Kidney tubule cell (primary cell): ENCODE data around the gene FICD.

Experiments
- DNase-seq: peaks from one replicate; pipeline ENCODE4 v3.0.0-alpha.2; 2018; ENCODE audit warnings: low spot score

Gene FICD

DNA sequence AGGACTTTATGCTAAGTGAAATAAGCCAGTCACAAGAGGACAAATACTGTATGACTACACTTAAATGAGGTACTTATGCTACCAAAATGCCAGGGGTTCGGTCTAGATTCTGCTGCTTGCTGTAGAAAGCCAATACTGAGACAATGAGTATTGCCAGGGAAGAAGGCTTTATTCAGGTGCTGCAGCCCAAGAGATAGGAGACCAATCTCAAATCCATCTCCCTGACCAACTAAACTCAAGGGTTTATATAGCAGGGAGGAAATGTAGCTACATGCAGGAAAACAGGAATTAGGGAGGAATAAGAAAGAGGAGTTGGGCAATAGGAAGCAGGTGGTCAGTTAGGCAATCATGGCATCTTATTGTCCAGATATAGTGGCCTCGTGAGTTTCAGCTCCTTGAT lies 12.2 kb upstream of the FICD start:
- no peak for DNase-seq

DNA sequence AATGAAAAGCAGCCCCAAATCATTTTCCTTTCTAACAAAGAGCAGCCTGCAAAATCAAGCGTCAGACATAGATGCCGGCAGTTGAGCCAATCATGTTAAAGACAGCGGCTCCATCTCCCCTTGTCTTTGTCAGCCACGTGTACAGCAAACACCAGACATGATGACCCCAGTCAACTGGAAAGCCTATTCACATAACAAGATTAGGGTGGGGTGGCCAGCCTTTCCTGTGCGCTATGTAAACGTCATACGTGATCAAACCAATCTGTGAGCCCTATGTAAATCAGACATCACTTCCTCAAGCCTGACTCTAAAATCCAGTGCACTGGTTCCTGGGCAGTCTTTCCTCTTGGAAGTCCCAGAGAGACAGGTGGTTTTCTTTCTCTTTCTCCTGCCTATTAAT lies 9.9 kb upstream of the FICD start:
- DNase-seq, result no peak

DNA sequence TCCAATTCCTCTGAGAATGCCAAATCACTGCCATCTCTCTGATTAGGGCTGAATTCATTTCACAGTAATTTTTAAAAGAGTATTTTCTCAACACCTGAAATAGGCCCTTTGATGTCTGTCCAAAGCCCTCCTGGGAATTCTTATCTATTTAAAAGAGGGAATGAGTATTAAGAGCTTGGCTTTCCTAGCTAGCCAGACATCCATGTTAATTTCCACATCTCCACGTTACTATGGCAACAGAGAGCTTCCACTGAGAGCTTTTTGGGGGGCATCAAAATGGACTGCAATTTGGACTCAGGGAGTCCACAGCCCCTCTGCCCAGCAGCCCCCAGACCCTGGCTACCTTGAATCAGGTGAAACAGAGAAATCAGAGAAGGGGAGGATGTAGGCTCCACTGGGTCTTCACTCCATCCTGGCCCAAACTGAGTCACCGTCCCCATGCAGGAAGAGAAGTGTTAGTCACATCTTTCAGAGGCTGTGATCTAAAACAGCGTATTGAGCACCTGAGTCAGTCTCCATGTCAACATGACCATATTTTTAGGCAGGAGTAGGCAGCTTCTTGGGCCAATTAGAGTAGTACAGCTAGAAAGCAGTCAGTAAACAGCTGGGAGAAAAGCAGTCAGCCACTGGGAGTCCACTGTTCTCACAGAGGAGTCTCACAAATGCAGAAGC lies 7.0 kb upstream of the FICD start:
- DNase-seq, result peak; percentile 91

DNA sequence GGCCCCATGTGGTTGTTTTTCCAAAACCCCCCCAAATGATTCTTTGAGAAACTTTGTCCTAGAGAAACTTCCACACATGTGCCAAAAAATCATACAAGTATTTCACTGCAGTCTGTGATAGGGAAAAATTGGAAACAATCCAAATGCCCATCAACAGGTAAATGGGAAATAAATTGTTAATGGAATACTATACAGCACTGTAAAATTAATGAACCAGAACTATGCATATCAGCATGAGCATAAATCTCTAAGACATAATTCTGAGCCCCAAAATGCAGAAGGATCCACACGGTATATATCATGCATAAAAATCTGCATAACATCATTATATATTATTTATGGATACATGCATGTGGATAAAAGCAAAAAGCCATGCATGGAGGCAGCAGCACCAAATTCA lies 5.3 kb upstream of the FICD start:
- DNase-seq, result no peak

DNA sequence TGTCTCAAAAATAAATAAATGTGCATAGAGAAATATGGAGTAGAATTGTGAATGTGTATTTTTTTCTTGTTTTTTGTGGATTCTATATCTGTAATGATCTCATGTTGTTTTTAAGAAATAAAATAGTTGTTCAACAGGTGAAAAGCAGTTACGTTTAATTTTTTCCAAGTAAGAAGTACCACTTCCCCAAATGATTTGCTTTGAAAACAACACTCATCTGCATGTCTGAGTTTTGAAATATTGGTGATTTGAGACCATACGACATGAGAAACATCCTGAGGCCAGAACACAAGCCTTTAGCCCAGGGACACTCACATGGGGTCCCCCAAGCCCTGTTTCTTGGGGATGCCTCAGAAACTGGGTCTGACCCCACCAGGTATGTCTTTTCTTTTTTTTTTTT lies 4.2 kb upstream of the FICD start:
- no peak for DNase-seq

DNA sequence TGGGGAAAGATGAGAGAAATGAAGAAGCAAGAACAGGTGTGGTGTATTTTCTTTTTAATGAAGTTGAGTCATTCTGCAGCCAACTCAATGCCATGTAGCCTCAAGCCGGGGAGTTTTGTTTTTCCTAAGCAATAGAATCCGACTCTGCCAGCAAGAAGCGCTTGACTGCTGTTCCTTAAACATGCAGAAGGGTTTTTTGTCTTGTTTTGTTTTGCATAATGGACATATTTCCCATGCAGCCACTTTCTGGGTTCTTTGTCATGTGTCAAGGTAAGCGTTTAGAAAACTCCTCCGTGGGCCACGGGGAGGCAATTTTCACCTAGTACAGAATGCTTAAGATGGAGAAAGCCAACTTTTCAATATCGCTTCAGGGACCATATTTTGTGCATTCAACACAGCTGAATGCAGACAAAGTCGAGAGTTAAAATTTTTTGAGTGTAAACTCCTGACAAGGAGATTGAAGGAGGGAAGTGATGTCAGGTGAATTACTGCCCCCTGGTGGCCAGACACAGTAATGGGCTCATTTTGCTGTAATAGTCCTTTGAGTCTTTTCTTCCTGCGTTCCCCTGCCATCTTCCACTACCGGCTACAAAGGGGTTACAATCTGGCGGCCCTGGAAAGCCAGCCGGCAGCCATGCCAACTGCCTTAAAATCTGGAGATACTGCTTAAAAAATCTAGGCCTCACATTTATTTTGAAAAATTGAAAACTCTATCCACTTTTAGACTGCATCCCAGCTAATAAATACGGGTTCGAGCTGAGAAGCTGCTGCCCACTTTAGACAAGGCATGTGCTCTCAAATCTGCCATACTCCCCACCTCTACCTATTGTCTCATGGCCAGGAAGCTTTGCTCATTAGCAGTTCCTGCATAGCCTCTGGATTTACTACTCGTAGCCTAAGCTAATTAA lies 3.2 kb upstream of the FICD start:
- DNase-seq, result peak; percentile 66

DNA sequence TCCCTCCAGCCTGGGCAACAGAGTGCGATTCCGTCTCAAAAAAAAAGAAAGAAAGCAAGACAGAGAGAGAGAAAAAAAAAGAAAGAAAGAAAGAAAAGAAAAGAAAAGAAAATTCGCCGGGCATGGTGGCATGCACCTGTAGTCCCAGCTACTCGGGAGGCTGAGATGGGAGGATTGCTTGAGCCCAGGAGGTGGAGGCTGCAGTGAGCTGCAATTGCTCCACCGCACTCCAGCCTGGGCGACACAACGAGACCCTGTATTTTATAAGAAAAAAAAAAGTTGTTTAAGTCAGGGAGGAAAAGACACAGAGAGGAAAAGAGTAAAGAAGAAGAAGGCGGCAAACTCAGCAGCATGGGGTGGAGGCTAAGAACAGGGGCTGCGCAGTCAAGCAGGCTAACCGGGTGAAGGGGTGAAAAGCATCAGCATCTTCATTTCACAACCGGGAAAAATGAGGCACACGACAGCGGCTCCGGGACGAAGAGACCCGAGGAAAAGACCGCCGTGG lies 557 bp upstream of the FICD start:
- DNase-seq, result no peak

DNA sequence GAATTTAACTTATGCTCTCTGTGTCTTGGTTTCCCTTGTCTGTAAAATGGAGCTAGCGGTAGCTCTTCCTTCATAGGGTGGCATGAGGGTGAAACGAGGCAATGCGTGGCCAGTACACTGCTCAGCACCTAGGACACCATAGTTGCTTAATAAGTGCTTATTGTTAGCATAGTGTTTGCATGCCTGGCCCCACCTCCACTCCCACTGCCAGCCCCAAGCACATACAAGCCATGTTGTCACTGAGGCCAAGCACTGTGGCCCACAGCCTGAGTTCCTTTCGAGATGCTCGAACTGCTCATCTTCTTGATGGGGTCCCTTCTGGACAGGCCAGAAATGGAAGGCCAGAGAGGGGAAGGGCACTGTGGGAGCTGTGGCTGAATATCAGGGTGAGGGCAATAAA lies 839 bp downstream of the FICD start:
- DNase-seq, result peak; percentile 13

DNA sequence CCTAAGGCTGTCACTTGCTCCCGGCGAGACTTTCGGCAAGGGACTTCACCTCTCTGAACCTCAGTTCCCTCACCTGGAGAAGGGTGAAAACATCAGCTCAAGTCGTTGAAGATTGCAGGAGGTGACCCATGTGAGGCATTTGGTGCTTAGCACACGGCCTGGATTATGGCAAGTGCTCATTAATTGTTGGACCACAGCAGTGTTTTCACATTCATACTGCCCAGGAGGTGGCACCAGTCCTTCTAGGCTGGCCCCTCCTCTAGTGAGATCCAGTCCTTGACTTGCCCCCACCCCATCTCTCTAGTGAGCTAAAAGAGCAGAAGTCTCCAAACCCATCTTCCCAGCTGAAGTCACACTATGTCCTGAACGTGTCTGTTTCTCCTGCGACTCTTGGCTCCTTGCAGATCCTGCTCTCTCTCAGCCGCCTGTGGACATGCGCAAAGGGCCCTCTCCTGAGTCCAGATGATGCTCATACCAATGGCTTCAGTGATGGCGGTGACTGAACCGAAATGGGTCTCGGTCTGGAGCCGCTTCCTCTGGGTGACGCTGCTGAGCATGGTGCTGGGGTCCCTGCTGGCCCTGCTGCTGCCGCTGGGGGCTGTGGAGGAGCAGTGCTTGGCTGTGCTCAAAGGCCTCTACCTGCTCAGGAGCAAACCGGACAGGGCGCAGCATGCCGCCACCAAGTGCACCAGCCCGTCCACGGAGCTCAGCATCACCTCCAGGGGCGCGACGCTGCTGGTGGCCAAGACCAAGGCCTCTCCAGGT lies 1.6 kb downstream of the FICD start:
- DNase-seq, result no peak

DNA sequence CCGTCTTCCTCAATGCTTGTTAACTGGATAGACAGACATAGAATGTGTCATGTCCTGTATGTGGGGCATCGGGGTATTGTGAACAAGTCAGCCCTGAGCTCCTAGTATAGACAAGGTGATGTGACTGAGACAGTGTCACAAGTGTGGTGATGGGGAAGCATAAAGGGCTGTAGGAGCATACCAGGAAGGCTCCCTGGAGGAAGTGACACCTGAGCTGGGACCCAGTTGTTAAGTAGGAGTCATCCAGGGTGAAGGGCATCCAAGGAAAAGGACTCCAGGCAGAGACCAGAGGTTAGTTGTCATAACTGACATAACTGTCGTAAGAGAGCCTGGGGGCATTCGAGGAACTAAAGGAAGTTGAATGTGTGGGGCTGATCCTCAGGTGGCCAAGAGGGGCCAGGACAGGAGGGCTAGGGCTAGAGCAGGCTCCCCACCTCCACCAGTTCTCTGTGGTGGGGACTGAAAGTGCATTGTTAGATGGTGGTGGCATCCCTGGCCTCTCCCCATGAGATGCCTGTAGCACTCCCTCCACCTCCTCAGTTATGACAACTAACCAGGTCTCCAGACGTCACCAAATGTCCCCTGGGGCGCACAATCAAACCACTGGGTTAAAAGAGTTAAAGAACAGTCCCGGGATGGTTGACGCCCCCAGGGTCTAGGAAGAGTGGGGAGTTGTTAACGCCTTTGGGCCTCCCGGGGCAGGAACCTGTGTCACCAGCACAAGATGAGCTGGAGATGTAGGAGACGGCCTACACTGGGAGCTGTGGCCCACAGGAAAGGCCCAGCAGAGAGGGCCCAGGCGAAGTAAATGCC lies 2.4 kb downstream of the FICD start:
- DNase-seq, result no peak

DNA sequence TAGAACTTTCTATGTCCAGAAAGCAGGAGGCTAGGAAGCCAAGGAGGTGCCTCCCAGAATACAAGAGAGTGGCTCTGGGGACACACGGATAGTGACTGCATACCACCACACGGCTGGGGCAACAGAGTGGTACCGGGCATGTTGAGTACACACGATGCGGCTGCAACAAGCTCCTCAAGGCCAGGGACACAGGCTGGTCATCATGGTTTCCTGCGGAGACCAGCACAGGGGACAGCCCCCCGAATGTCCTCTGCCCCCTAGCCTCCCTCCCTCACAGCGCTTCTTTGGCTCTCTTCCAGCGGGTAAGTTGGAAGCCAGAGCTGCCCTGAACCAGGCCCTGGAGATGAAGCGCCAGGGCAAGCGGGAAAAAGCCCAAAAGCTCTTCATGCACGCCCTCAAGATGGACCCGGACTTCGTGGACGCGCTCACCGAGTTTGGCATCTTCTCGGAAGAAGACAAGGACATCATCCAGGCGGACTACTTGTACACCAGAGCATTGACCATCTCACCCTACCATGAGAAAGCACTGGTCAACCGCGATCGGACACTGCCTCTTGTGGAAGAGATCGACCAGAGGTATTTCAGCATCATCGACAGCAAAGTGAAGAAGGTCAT lies 3.1 kb downstream of the FICD start:
- no peak for DNase-seq

DNA sequence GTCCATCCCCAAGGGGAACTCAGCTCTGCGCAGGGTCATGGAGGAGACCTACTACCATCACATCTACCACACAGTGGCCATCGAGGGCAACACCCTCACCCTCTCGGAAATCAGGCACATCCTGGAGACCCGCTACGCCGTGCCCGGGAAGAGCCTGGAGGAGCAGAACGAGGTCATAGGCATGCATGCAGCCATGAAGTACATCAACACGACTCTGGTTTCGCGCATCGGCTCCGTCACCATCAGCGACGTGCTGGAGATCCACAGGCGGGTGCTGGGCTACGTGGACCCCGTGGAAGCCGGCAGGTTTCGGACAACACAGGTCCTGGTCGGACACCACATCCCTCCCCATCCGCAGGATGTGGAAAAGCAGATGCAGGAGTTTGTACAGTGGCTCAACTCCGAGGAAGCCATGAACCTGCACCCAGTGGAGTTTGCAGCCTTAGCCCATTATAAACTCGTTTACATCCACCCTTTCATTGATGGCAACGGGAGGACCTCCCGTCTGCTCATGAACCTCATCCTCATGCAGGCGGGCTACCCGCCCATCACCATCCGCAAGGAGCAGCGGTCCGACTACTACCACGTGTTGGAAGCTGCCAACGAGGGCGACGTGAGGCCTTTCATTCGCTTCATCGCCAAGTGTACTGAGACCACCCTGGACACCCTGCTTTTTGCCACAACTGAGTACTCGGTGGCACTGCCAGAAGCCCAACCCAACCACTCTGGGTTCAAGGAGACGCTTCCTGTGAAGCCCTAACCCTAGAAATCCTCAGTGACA lies 3.8 kb downstream of the FICD start:
- DNase-seq, result no peak

DNA sequence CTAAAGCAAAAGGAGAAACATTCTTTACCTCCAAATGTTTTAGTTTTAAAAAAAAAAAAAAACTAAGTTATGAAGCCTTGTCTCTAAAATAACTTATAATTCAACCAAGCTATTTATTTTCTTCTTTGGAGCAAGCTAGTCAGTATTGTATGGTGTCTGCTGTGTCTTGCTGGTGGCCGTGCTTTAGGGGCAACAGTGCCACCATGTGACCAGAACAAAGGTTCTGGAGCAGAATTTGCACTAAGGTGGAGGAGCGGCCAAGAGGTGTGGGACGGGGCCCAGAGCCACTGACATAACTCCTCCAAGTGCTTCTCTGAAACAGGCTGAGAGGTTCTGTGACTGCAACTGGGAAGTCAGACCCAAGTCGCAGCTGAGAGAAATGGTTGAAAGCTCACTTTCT lies 4.5 kb downstream of the FICD start:
- no peak for DNase-seq

DNA sequence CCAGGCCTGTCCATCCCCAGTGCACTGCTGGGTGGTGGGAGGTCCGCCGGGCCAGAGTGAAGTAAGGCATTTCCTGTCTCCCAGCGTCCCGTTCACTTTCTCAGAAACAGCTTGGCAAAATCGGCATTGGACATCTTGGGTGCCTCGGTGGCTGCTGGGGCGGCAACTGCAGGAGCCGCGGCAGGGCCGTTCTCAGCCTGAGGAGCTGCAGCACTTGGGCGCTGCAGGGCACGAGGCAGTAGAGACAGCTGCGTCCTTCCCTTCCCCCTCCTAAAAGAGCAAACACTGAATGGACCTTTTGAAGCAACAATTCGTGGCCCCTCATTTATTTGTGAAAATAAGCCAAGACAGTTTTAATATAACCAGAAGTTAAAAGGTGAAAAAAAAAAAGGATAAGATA lies 8.3 kb downstream of the FICD start:
- no peak for DNase-seq

DNA sequence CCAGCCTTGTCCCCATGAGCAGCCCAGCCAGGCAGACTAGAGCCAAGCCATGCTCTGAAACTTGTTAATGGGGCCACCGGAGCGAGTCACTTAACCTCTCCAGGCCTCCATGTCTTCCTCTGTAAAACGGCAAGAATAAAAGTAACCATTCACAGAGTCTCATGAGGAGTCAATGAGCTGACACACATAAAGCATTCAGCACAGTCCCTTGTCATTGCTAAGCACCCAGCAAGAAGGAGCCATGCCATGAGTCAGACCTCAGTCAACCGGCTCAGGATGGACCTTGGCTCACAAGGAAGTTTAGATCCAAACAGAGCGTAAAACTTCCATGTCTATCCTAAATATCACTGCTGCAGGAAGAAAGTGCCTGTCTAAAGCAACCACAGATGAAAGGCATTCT lies 10.6 kb downstream of the FICD start:
- peak; percentile 97 for DNase-seq

DNA sequence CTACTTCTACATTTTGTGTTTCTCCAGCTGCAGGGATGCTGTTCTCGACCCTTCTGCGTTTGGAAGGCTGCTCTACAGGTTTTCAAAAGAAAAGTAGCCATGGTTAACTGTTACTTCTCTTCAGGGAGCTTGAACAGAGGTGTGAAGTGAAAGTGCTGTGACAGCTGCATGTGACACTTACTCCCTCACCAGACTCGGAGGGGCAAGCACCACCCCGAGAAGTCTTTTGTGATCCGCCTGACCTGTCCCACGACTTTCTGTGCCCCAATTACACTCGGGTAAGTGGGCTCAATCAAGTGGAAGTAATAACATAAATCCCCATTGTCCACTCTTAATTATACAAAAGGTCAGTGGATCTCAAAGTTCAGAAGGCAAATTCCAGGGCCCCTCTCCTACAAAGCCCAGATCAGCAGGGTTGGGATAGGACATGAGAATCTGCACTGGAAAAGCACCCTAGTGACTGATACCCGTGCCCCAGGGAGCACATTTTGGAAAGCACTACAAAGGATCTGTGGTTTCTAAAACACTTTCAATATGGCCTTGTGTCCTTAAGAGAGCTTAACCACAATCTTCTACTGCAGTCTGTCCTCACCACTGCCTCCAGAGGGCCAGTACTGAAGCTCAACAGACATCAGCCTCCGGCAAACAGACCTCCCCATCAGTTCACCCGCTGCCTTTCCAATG lies 11.5 kb downstream of the FICD start:
- DNase-seq, result no peak

DNA sequence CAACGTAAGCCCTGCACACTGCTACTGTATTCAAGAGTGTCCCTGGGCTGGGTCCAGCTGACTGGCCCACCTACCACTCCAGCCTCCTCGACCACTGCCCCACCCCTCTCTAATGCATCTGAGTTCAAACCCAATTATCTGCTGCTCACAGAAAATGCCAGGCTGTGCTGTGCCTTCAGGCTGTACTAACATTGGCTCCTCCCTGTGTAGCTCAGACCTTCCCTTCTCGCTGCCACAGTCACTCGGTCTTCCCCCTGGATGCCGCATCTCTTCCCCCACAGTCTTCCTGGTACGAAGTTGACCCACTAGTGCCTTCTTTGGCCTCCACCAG lies 12.1 kb downstream of the FICD start:
- no peak for DNase-seq

DNA sequence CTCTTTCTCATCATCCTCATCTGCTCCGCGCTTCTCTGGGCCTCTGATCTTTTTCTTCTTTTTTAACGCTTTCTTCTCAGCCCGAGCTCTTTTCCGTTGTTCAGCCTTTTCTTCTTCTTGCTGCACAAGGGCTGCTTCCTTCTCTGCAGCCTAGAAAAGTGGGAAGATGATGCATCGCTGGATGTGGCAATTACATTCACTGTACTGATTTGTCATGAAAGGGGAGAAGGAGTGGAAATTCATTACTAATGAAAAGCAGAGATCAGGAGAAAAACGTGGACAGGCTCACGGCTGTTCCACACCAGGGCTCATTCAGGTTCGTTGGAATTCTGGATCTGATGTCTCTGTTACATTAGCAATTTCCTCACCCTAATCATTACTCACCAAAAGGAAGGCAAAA lies 15.1 kb downstream of the FICD start:
- no peak for DNase-seq

DNA sequence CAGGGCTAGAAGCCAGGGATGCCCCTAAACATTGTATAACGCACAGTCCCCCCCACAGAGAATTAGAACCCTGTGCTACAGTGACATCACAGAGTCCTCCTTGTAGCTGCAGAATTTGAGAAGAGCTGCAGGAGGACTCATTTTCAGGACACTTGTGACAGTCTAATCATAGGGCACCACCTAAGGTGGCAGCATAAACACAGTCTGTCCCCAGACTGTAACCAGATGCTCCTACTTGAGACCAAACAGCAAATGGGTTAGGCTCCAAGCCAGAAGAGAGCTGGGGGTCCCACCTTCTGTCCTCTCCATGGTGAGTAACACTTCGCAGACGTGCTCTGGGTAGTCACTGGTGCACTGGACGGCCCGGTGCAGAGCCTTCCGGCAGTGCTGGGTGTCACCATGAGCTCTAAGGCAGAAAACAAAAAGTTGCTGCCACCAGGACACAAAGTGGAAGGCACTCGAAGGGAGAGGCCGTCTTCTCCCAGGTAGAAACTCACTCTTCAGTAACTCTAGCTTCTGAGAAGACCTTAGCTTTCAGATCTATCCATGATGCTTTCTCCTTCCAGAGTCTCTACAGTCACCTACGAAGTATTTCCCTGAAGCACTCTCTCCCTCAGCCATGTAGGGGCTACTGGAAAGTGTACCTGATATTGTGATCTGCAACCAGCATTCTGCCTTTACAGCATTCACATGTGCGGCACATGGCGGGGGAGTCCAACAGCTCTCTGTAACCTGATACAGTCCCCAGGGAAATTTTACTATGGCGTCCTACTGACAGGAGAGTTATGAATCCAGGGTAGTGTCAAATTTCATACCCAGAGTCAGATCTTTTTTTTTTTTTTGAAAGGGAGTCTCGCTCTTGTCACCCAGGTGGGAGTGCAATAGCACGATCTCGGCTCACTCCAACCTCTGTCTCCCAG lies 17.1 kb downstream of the FICD start:
- no peak for DNase-seq
